Upper lobe of left lung (tissue), 4 donors: Measurements from ENCODE around the gene SCOC.

Experiments
- POLR2A ChIP-seq, 4 donors: fragments of 450-650 bp; IDR thresholded peaks; one replicate each; pipeline ENCODE4 v1.5.1; 2016 to 2017; ENCODE audit warnings: antibody characterized with exemption in 4 of 4, mild to moderate bottlenecking in 2 of 4
- TF ChIP-seq, protein P1 (sequence below), 6 experiments: fragments of 450-650 bp in 4 of 6; fragments of 200-600 bp in 2 of 6; sonication (generic) in 2 of 6; IDR thresholded peaks; one replicate each; pipeline ENCODE4 v1.5.1; 2016 to 2019; ENCODE audit warnings: antibody characterized with exemption in 6 of 6

- TF ChIP-seq, protein P1, sequence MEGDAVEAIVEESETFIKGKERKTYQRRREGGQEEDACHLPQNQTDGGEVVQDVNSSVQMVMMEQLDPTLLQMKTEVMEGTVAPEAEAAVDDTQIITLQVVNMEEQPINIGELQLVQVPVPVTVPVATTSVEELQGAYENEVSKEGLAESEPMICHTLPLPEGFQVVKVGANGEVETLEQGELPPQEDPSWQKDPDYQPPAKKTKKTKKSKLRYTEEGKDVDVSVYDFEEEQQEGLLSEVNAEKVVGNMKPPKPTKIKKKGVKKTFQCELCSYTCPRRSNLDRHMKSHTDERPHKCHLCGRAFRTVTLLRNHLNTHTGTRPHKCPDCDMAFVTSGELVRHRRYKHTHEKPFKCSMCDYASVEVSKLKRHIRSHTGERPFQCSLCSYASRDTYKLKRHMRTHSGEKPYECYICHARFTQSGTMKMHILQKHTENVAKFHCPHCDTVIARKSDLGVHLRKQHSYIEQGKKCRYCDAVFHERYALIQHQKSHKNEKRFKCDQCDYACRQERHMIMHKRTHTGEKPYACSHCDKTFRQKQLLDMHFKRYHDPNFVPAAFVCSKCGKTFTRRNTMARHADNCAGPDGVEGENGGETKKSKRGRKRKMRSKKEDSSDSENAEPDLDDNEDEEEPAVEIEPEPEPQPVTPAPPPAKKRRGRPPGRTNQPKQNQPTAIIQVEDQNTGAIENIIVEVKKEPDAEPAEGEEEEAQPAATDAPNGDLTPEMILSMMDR (IDR thresholded peaks at IDR 0.05), result no peak
- TF ChIP-seq POLR2A (IDR thresholded peaks at IDR 0.05), result no peak
Measured at GRCh38 chr4:140331245-140331644, 42.2 kb upstream of the SCOC start.
